HG03095 (cell line): Measurements from ENCODE around the gene DPH3.

Experiments used
- ATAC-seq: cut with Tn5 transposase; IDR thresholded peaks from one replicate; pipeline ENCODE4 v1.9.1; 2021; ENCODE audit warnings: moderate library complexity; ENCODE audit not compliant: unreplicated experiment

DPH3 gene

DNA sequence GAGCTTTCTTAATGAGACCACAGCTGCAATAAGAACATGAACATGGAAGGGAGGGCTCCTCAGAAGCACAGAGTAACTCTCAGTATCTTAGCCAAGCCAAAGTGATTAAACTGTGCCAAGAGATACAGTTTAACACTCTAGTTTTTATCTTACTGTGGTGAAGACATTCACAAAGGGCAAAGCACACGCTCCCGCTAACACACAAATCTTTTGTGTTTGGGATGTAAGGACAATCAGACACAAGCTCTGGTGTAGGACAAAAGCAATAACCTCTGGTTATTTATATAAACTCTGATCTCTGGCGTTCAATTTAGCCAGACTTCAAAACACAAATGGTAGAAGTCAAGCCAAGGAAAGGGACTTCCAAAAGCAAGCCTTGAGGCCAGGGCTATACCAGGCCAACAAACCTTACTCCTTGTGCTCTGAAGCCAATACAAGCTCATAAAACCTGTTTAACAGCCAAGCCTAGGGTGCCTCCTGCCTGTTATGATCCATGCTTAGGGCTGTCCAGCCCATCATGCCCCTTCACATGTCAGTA, 27.8 kb downstream of the DPH3 start:
- no peak for ATAC-seq

DNA sequence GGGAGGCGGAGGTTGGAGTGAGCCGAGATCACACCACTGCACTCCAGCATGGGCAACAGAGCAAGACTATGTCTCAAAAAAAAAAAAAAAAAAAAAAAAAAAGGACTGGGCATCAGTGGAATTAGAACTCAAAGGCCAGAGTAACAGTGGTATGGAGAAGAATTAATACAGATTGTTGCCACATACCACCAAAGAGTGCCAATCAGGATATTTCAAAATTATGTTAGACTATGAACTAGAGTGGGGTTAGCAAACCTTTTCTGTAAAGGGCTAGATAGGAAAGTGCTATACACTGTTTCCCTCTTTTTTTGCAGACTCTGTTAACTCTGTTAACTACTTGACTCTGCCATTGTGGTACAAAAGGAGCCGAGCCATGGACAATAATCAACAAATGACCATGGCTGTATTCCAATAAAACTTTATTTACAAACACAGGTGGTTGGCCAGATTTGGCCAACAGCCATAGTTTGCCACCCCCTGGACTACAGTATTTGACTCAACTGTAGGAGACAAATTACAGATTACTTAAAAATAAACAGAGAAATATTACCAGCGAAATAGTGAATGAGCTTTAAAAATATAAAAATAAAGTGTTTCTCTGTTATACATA, 28.6 kb downstream of the DPH3 start:
- no peak for ATAC-seq

DNA sequence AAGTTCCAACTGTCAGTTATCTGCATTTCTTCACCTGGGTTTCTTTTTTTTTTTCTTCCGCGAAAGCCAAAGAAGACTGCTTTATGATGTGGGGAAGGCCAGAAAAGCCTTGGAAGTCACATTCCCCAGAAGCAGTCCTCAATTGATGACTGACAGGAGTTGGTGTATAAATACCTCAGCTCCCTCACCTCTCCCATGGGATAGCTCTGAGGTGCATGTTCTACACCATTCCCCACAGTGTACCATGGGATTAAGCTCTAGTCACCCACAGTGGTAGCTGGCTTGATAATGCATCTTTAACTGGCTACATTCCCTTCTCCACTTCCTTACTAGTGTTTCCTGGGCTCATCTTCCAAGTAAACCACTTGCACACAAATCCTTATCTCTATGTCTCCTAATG, 30.5 kb downstream of the DPH3 start:
- no peak for ATAC-seq

DNA sequence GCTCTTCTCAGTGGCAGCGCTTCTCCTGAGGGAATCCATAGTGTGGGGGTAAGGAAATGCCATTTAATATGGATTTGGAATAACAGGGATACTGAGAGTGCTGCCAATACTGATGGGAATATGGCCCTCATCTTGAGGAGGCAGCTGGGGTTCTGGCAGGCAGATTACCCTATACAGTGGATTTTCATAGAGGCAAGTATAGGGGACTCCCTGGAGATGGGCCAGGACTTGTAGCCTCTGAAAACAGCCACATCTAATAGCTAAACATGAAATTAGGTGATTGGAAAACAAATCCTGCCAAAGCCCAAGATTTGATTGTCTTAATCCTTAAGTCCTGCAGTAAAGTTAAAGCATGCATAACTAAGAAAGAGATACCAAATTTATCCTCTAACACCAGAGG, 30.9 kb downstream of the DPH3 start:
- no peak for ATAC-seq

DNA sequence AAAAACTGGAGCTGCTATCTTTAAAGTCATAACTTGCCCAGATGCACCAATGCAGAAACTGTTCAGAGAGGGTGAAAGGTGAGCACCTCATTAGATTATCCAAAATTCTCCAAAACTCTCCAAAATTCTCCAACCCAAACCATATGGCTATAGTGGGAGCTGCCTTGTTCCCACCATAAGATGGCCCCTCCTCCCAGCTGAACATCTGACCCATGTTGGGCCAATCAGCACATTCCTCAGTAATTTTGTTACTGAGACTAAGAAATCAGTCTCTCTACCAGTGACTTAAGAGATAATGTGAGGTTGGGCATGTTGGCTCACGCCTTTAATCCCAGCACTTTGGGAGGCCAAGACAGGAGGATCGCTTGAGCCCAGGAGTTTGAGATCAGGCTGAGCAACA, 32.8 kb downstream of the DPH3 start:
- ATAC-seq = no peak

DNA sequence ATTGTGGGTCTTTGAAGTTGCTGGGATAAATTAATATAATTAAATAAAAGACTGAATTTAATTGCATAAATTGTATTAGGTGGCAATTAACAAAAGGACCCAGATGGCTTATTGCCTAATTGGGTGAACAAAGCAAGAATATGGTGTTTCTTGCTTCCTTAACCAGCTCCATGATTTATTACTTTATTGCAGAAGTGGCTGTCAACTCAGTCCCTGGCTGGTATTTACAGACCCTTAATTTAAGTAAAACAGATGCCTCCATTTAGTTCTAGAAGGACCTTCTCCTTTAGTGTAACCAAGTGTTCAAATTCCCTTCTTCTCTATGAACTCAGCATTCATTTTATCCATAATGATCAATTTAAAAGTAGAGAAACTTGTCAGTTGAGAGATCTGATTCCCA, 35.1 kb downstream of the DPH3 start:
- ATAC-seq = no peak

DNA sequence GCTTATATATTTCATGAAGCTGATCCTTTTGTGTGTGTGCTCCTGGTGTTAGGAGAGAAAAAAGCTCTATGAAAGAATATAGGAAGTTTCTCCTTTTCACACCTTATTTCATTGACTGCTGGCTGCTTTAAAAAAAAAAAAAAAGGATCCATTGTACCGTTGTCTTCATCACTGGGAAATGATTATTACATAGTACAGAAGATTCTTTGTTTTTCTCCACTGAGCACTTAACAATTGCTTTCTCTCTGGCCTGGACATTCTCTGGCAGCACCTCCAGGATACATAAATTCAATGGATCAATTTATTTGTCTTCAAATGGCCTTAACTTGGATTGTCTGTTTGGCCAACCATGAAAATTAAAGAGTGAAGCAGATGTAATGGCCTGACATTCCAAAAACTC, 37.2 kb downstream of the DPH3 start:
- ATAC-seq = no peak

DNA sequence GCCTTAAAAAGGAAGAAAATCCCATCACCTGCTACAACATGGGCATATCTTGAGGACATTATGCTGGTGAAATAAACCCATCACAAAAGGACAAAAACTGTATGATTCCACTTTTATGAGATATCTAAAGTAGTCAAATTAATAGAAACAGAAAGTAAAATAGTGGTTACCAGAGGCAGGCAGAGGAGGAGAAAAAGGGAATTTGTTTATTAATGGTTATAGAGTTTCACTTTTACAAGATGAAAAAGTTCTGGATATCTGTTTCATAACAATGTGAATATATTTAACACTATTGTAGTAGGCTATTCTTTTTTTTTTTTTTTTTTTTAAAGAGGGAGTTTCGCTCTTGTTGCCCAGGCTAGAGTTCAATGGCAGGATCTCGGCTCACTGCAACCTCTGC, 40.4 kb downstream of the DPH3 start:
- ATAC-seq = no peak

- ATAC-seq = no peak
Measured at GRCh38 chr3:16222547-16222946, 42.2 kb downstream of the DPH3 start.

- no peak for ATAC-seq
Measured at GRCh38 chr3:16221990-16222389, 42.8 kb downstream of the DPH3 start.

- ATAC-seq = no peak
Measured at GRCh38 chr3:16219777-16220176, 45.0 kb downstream of the DPH3 start.

- ATAC-seq = no peak
Measured at GRCh38 chr3:16216373-16216935, 48.3 kb downstream of the DPH3 start.

- ATAC-seq = no peak
Measured at GRCh38 chr3:16214366-16214765, 50.4 kb downstream of the DPH3 start.

GRCh38 chr3:16211176-16211904, 53.4 kb downstream of the DPH3 start:
- no peak for ATAC-seq
